ENCODE results near the gene SNAPC1. TPM values are rescaled to one million over a fixed set of nuclear protein-coding genes. Genes with fewer than 3 reads are reported as not detected.

SNAPC1 gene
- total RNA-seq, 1 experiment from 2014 or later = 6.8 TPM

DNA sequence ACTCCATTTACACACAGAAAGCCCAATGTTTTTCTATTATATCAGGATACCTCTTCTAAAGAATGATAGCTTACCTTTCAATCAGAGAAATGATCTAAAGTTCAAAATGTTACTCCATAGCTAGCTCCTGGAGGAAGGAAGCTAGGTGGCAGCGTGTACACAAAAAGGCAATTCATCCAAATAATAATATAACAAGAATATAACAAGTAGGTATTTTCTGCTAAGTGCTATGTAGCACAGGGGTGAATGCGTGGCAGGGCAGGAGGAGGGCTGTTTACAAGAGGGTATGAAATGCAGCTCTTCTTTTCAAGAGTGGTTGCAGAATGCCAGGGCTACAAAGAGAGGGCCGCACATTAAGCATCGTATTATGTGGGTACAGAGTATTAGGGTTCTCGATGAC, 663 bp upstream of the SNAPC1 start:
- Histone ChIP-seq H2BK120ac (ENCODE audit: low read depth, low read length, poor library complexity, severe bottlenecking) (no peak overlapping the region), H3K14ac (ENCODE audit: insufficient read depth, low read length) (peak overlapping the region; percentile 4; the same call in 1 of the 2 replicates), H4K5ac (ENCODE audit: insufficient read length, low read depth, low read length) (no peak overlapping the region), H3K23ac (ENCODE audit: insufficient read length, low read depth, low read length) (no peak overlapping the region), H3K9ac (ENCODE audit: extremely low read depth, insufficient read length, low read length) (peak overlapping the region; percentile 67), H2AFZ (ENCODE audit: low read length) (no peak overlapping the region), H2BK12ac (ENCODE audit: insufficient read length, low read depth, low read length) (no peak overlapping the region), H3K79me1 (ENCODE audit: insufficient read depth, low read depth, low read length, poor library complexity, severe bottlenecking) (peaks cover 2% of the 10 kb centered on the region), H3K9me3 (ENCODE audit: control insufficient read depth, low read depth, low read length) (no peaks in the 10 kb centered on the region), H3T11ph (ENCODE audit: low read length) (no peak overlapping the region), H2BK5ac (ENCODE audit: insufficient read length, low read length) (no peak overlapping the region), H3K4ac (ENCODE audit: low read depth, low read length) (no peak overlapping the region), H3K56ac (ENCODE audit: insufficient read length, low read depth, low read length) (no peak overlapping the region), H2BK20ac (ENCODE audit: low read depth, low read length, poor library complexity, severe bottlenecking) (no peak overlapping the region), H3K4me1 (ENCODE audit: insufficient read depth, low read length) (0 out of 2 replicates have a peak, but pooled peaks cover 2% of the 10 kb centered on the region), H4K8ac (replicated peaks; ENCODE audit: insufficient read length, low read depth, low read length) (no peak overlapping the region), H3K27me3 (ENCODE audit: insufficient read depth, low read length) (no peaks in the 10 kb centered on the region), H4K91ac (ENCODE audit: insufficient read length, low read depth, low read length) (no peak overlapping the region), H3K27ac (ENCODE audit: insufficient read length, low read depth, low read length) (peak overlapping the region; percentile 71), H3K18ac (ENCODE audit: insufficient read length, low read depth, low read length) (no peak overlapping the region), H3K4me2 (ENCODE audit: insufficient read depth, insufficient read length, low read length) (peak overlapping the region; percentile 95), H3K79me2 (ENCODE audit: insufficient read depth, low read length) (peaks cover 7% of the 10 kb centered on the region; the same call in 1 of the 2 replicates), H3K23me2 (ENCODE audit: insufficient read length, low read depth, low read length, poor library complexity, severe bottlenecking) (peaks cover 9% of the 10 kb centered on the region), H2BK15ac (ENCODE audit: low read depth, low read length) (no peak overlapping the region), H4K20me1 (ENCODE audit: control insufficient read depth, insufficient read depth, insufficient read length) (no peaks in the 10 kb centered on the region), H2AK5ac (ENCODE audit: insufficient read length, low read length) (no peak overlapping the region)
- WGBS (ENCODE audit: extremely low coverage, insufficient read length, low lambda C conversion rate) = no CpG with 5 or more reads among the region's 5 CpGs
- no peak for DNase-seq
- Mint-ChIP-seq H3K36me3 (ENCODE audit: insufficient read depth in 1 of 3, low read depth in 3 of 3) (peaks cover under 1 to 4% (median under 1%) of the 10 kb centered on the region in 3 experiments; a peak in 3 of 7 replicates), H3K27me3 (ENCODE audit: low read depth) (no peaks in the 10 kb centered on the region; the same call in none of the 2 replicates), H3K9me3 (peaks cover 0 to under 1% of the 10 kb centered on the region in 2 experiments; a peak in 1 of 5 replicates), H3K4me3 (peak overlapping the region; percentile 93 to 99), H3K27ac (peak overlapping the region; percentile 98 to 99 (median 98)), H3K4me1 (peaks cover 36% of the 10 kb centered on the region in 2 experiments)
- TF ChIP-seq, protein P1, sequence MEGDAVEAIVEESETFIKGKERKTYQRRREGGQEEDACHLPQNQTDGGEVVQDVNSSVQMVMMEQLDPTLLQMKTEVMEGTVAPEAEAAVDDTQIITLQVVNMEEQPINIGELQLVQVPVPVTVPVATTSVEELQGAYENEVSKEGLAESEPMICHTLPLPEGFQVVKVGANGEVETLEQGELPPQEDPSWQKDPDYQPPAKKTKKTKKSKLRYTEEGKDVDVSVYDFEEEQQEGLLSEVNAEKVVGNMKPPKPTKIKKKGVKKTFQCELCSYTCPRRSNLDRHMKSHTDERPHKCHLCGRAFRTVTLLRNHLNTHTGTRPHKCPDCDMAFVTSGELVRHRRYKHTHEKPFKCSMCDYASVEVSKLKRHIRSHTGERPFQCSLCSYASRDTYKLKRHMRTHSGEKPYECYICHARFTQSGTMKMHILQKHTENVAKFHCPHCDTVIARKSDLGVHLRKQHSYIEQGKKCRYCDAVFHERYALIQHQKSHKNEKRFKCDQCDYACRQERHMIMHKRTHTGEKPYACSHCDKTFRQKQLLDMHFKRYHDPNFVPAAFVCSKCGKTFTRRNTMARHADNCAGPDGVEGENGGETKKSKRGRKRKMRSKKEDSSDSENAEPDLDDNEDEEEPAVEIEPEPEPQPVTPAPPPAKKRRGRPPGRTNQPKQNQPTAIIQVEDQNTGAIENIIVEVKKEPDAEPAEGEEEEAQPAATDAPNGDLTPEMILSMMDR (conservative IDR thresholded peaks at IDR 0.05) = no peak

Measured in H9 (cell line).